ENCODE data around the gene UROC1. TPM values are rescaled to one million over a fixed set of nuclear protein-coding genes. Genes with fewer than 3 reads are reported as not detected.

Gene UROC1
- total RNA-seq, 1 experiment from 2014 or later: not detected

DNA sequence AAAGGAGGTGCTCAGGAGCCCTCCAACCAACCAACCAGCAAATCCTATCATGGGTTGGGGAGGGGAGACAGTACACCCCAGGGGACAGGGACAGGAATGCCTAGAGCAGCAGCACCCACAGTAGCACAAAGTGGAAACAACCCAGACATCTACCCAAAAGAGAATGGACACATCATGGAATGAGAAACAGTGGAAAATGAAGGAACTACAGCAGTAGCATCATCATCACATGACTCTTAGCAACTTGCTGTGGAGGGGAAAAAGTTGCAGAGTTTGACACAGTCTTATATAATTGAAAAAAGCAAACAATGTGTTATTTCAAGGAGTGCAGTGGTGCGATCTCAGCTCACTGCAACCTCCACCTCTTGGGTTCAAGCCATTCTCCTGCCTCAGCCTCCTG lies 30.1 kb upstream of the UROC1 start:
- Histone ChIP-seq H4K8ac (replicated peaks; ENCODE audit: insufficient read length, low read depth, low read length) (no peak overlapping the region), H3K56ac (ENCODE audit: insufficient read length, low read depth, low read length) (no peak overlapping the region), H2BK12ac (ENCODE audit: insufficient read length, low read depth, low read length) (no peak overlapping the region), H2BK20ac (ENCODE audit: low read depth, low read length, poor library complexity, severe bottlenecking) (no peak overlapping the region), H2BK15ac (ENCODE audit: low read depth, low read length) (no peak overlapping the region), H3K23ac (ENCODE audit: insufficient read length, low read depth, low read length) (no peak overlapping the region), H3K18ac (ENCODE audit: insufficient read length, low read depth, low read length) (no peak overlapping the region), H3K4me2 (ENCODE audit: insufficient read depth, insufficient read length, low read length) (no peak overlapping the region), H4K20me1 (ENCODE audit: control insufficient read depth, insufficient read depth, insufficient read length) (no peaks in the 10 kb centered on the region), H3K9ac (ENCODE audit: extremely low read depth, insufficient read length, low read length) (no peak overlapping the region), H4K91ac (ENCODE audit: insufficient read length, low read depth, low read length) (no peak overlapping the region), H3K27me3 (ENCODE audit: insufficient read depth, low read length) (no peaks in the 10 kb centered on the region), H4K5ac (ENCODE audit: insufficient read length, low read depth, low read length) (no peak overlapping the region), H3K27ac (ENCODE audit: insufficient read length, low read depth, low read length) (no peak overlapping the region), H3K79me1 (ENCODE audit: insufficient read depth, low read depth, low read length, poor library complexity, severe bottlenecking) (no peaks in the 10 kb centered on the region), H2AFZ (ENCODE audit: low read length) (no peak overlapping the region), H2BK120ac (ENCODE audit: low read depth, low read length, poor library complexity, severe bottlenecking) (no peak overlapping the region), H3K4ac (ENCODE audit: low read depth, low read length) (no peak overlapping the region), H3K14ac (ENCODE audit: insufficient read depth, low read length) (no peak overlapping the region), H3K4me1 (ENCODE audit: insufficient read depth, low read length) (peaks cover 4% of the 10 kb centered on the region; the same call in 1 of the 2 replicates), H3T11ph (ENCODE audit: low read length) (no peak overlapping the region), H3K9me3 (ENCODE audit: control insufficient read depth, low read depth, low read length) (no peaks in the 10 kb centered on the region), H2BK5ac (ENCODE audit: insufficient read length, low read length) (no peak overlapping the region), H3K79me2 (ENCODE audit: insufficient read depth, low read length) (no peaks in the 10 kb centered on the region), H3K23me2 (ENCODE audit: insufficient read length, low read depth, low read length, poor library complexity, severe bottlenecking) (no peaks in the 10 kb centered on the region), H2AK5ac (ENCODE audit: insufficient read length, low read length) (no peak overlapping the region)
- peak; percentile 17 for DNase-seq
- no peak overlapping the region; a peak in 1 of 7 replicates for H3K27ac Mint-ChIP-seq
- no peaks in the 10 kb centered on the region for H3K9me3 Mint-ChIP-seq
- WGBS (ENCODE audit: extremely low coverage, insufficient read length, low lambda C conversion rate): no CpG with 5 or more reads among the region's 1 CpG
- peaks cover 30 to 49% of the 10 kb centered on the region in 2 experiments for H3K4me1 Mint-ChIP-seq
- H3K27me3 Mint-ChIP-seq (ENCODE audit: low read depth): peaks cover 11% of the 10 kb centered on the region
- H3K4me3 Mint-ChIP-seq: no peak overlapping the region
- TF ChIP-seq, protein P1, sequence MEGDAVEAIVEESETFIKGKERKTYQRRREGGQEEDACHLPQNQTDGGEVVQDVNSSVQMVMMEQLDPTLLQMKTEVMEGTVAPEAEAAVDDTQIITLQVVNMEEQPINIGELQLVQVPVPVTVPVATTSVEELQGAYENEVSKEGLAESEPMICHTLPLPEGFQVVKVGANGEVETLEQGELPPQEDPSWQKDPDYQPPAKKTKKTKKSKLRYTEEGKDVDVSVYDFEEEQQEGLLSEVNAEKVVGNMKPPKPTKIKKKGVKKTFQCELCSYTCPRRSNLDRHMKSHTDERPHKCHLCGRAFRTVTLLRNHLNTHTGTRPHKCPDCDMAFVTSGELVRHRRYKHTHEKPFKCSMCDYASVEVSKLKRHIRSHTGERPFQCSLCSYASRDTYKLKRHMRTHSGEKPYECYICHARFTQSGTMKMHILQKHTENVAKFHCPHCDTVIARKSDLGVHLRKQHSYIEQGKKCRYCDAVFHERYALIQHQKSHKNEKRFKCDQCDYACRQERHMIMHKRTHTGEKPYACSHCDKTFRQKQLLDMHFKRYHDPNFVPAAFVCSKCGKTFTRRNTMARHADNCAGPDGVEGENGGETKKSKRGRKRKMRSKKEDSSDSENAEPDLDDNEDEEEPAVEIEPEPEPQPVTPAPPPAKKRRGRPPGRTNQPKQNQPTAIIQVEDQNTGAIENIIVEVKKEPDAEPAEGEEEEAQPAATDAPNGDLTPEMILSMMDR (conservative IDR thresholded peaks at IDR 0.05): no peak
- no peaks in the 10 kb centered on the region for H3K36me3 Mint-ChIP-seq (ENCODE audit: insufficient read depth in 1 of 3, low read depth in 3 of 3)
